GM12878 (cell line): Measurements from ENCODE around the gene SVEP1. TPM values are rescaled to one million over a fixed set of nuclear protein-coding genes. Genes with fewer than 3 reads are reported as not detected.

Source experiments
- ATAC-seq: fragments of 200-7000 bp; cut with Tn5 transposase; 3 replicates; pipeline ENCODE4 v1.9.1; 2020; ENCODE audit warnings: mild to moderate bottlenecking, moderate library complexity
- BruUV-seq: library from RNA; stranded (reverse); fragments of 400-500 nt; replicated peaks from 2 replicates; lab custom pipeline; 2021; lab: Mats Ljungman, UMichigan
- CTCF ChIA-PET: fragments of 300-600 bp; sonication (Branson Sonifier 250); formaldehyde crosslinking; extraction: SDS; loops from one replicate; lab custom pipeline; 2021; ENCODE audit warnings: inconsistent platforms; lab: Yijun Ruan, JAX
- POLR2A ChIA-PET: fragments of 350-600 bp; formaldehyde crosslinking; extraction: SDS; loops from one replicate; lab custom pipeline; 2021; ENCODE audit warnings: inconsistent platforms; lab: Charles Lee
- RAD21 ChIA-PET: fragments of 300-600 bp; sonication (Branson Sonifier 250); formaldehyde crosslinking; loops from one replicate; lab custom pipeline; 2023; ENCODE audit warnings: antibody characterized with exemption; ENCODE audit not compliant: unreplicated experiment; lab: Charles Lee
- SMC1A ChIA-PET: fragments of 300-600 bp; sonication (Branson Sonifier 250); formaldehyde crosslinking; loops from one replicate; lab custom pipeline; 2023; ENCODE audit not compliant: unreplicated experiment, uncharacterized antibody; lab: Charles Lee
- DNase-seq: peaks from one replicate; pipeline ENCODE4 v3.0.0-alpha.2; 2011; ENCODE audit warnings: low read depth, low spot score
- FAIRE-seq: peaks from 3 replicates; lab custom pipeline; 2011; peaks lifted over from hg19 to GRCh38; lab: Jason Lieb, UNC
- H2AFZ ChIP-seq: 2 replicates; pipeline ENCODE4 v1.6.0; 2011; ENCODE audit warnings: low read depth, low read length, control low read depth; ENCODE audit not compliant: control insufficient read depth
- H3K27ac ChIP-seq: 2 replicates; pipeline ENCODE4 v1.5.1; 2011; ENCODE audit warnings: control low read depth; ENCODE audit not compliant: control insufficient read depth, insufficient read depth
- H3K27me3 ChIP-seq, 2 experiments: replicated peaks in 1 of 2; 2 replicates each; pipeline versions ENCODE4 v1.6.0 to v1.6.1; 2011; ENCODE audit warnings: low read length in 1 of 2; ENCODE audit not compliant: control insufficient read depth in 2 of 2, insufficient read depth in 2 of 2
- H3K36me3 ChIP-seq, 2 experiments: 2 replicates each; pipeline ENCODE4 v1.5.1; 2011; ENCODE audit warnings: low read length in 1 of 2; ENCODE audit not compliant: control insufficient read depth in 2 of 2, insufficient read depth in 2 of 2
- H3K4me1 ChIP-seq: 2 replicates; pipeline ENCODE4 v1.6.1; 2011; ENCODE audit warnings: mild to moderate bottlenecking, low read length, moderate library complexity, mixed read lengths; ENCODE audit not compliant: control insufficient read depth, insufficient read depth
- H3K4me2 ChIP-seq: 2 replicates; pipeline ENCODE4 v1.6.0; 2011; ENCODE audit warnings: control low read depth; ENCODE audit not compliant: control insufficient read depth, insufficient read depth
- H3K4me3 ChIP-seq: fragments of 200-600 bp; sonication (generic); 2 replicates; pipeline ENCODE4 v1.5.1; 2016
- H3K79me2 ChIP-seq: 2 replicates; pipeline ENCODE4 v1.6.0; 2011; ENCODE audit warnings: low read length; ENCODE audit not compliant: control insufficient read depth, insufficient read depth
- H3K9ac ChIP-seq: 2 replicates; pipeline ENCODE4 v1.8.0; 2011; ENCODE audit warnings: low read length, control low read depth, mixed read lengths; ENCODE audit not compliant: control insufficient read depth, insufficient read depth
- H3K9me3 ChIP-seq: replicated peaks from 3 replicates; pipeline ENCODE4 v1.5.1; 2011; ENCODE audit warnings: mild to moderate bottlenecking, low read length; ENCODE audit not compliant: control insufficient read depth, insufficient read depth
- H4K20me1 ChIP-seq: 2 replicates; pipeline ENCODE4 v1.6.0; 2011; ENCODE audit not compliant: control insufficient read depth, insufficient read depth
- ATF2 ChIP-seq: IDR thresholded peaks from 2 replicates; pipeline ENCODE4 v1.6.1; 2012; ENCODE audit warnings: low read length, inconsistent platforms
- CHD1 ChIP-seq: IDR thresholded peaks from 2 replicates; pipeline ENCODE4 v1.6.1; 2012; ENCODE audit warnings: low read depth, low read length, improper control_type of control experiment
- JUND ChIP-seq: IDR thresholded peaks from 2 replicates; pipeline ENCODE4 v1.6.1; 2012; ENCODE audit warnings: low read depth, mild to moderate bottlenecking, low read length, improper control_type of control experiment, moderate library complexity
- NFXL1 ChIP-seq: fragments of 450-650 bp; IDR thresholded peaks from 2 replicates; pipeline ENCODE4 v1.6.1; 2017; ENCODE audit warnings: antibody characterized with exemption, mild to moderate bottlenecking, borderline replicate concordance
- NRF1 ChIP-seq: conservative IDR thresholded peaks from 2 replicates; pipeline ENCODE4 v1.6.1; 2011; ENCODE audit warnings: mild to moderate bottlenecking, low read depth, low read length, improper control_type of control experiment
- SMAD5 ChIP-seq: IDR thresholded peaks from 2 replicates; pipeline ENCODE4 v1.6.1; 2016; ENCODE audit warnings: antibody characterized with exemption, low read depth
- SMARCA5 ChIP-seq: fragments of 450-650 bp; IDR thresholded peaks from 2 replicates; pipeline ENCODE4 v1.6.1; 2017; ENCODE audit warnings: mild to moderate bottlenecking
- STAT3 ChIP-seq: IDR thresholded peaks from 2 replicates; pipeline ENCODE4 v1.6.1; 2011; ENCODE audit warnings: low read depth, low read length, improper control_type of control experiment
- TAF1 ChIP-seq: IDR thresholded peaks from 2 replicates; pipeline ENCODE4 v1.6.1; 2011; ENCODE audit warnings: mild to moderate bottlenecking, low read depth, low read length, borderline replicate concordance
- WGBS: methylation state at CpG from one replicate; pipeline ENCODE4 v1.1.6; 2016; ENCODE audit warnings: low lambda C conversion rate; ENCODE audit not compliant: insufficient replicate concordance, insufficient coverage; ENCODE audit errors: missing lambda C conversion rate; 5-methylcytosine and 5-hydroxymethylcytosine counted together
- in situ Hi-C: fragments of 300-500 bp; cut with MboI; formaldehyde crosslinking; loops from 9 replicates; pipeline ENCODE4 v1.14.3; 2018; ENCODE audit warnings: mixed read lengths
- intact Hi-C: fragments of 100-400 bp; cut with micrococcal nuclease; formaldehyde crosslinking; loops from one replicate; pipeline ENCODE4 v1.14.2; 2022; ENCODE audit not compliant: unreplicated experiment
- polyA plus RNA-seq, 11 experiments: library from polyadenylated mRNA; depleted of rRNA in 4 of 11; unstranded in 6 of 11; stranded (reverse) in 5 of 11; fragments of >200 nt; fragmentation: Nextera tagmentation in 4 of 11; fragmentation: Illumina TruSeq in 1 of 11; extraction: Ambion mirVana in 4 of 11; extraction: Trizol in 1 of 11; gene quantifications; 1 replicate in 1 of 11; 2 replicates in 10 of 11; pipeline versions ENCODE4 v1.2.1 to v1.2.3, GENCODE V29; 2011 to 2016; ENCODE audit warnings: inconsistent platforms in 2 of 11, missing spikeins in 2 of 11, low read depth in 1 of 11
- total RNA-seq, 4 experiments: library from RNA; depleted of rRNA in 3 of 4; stranded (reverse); fragments of >200 nt in 3 of 4; fragmentation: Illumina TruSeq in 1 of 4; extraction: Trizol in 1 of 4; gene quantifications; 2 replicates each; pipeline versions ENCODE4 v1.2.1 to v1.2.3, GENCODE V29; 2013 to 2021
- TF ChIP-seq, protein P1 (sequence below): IDR thresholded peaks from 2 replicates; pipeline ENCODE4 v1.6.1; 2012; ENCODE audit warnings: low read depth, low read length, improper control_type of control experiment
- TF ChIP-seq, protein P2 (sequence below): fragments of 450-650 bp; IDR thresholded peaks from 2 replicates; pipeline ENCODE4 v1.6.1; 2016; ENCODE audit warnings: mild to moderate bottlenecking
- TF ChIP-seq, protein P3 (sequence below): IDR thresholded peaks from 2 replicates; pipeline ENCODE4 v1.6.1; 2011; ENCODE audit warnings: borderline replicate concordance, low read depth, mild to moderate bottlenecking, moderate library complexity, low read length; ENCODE audit not compliant: insufficient read depth, poor library complexity, severe bottlenecking
- TF ChIP-seq, protein P4 (sequence below): fragments of 450-650 bp; formaldehyde crosslinking; IDR thresholded peaks from 2 replicates; pipeline ENCODE4 v1.4.0; 2020; ENCODE audit warnings: mild to moderate bottlenecking, moderate library complexity
- TF ChIP-seq, protein P5 (sequence below): IDR thresholded peaks from 2 replicates; pipeline ENCODE4 v1.6.1; 2011; ENCODE audit warnings: low read depth, low read length, improper control_type of control experiment, borderline replicate concordance

The SVEP1 gene
- total and polyA plus RNA-seq, 10 of the 15 experiments (the other 5 are each of a cell fraction or from before 2014, with no cell fraction given): under 0.01 to 0.05 (median 0.01) TPM; not detected in 5

- TF ChIP-seq, protein P1, sequence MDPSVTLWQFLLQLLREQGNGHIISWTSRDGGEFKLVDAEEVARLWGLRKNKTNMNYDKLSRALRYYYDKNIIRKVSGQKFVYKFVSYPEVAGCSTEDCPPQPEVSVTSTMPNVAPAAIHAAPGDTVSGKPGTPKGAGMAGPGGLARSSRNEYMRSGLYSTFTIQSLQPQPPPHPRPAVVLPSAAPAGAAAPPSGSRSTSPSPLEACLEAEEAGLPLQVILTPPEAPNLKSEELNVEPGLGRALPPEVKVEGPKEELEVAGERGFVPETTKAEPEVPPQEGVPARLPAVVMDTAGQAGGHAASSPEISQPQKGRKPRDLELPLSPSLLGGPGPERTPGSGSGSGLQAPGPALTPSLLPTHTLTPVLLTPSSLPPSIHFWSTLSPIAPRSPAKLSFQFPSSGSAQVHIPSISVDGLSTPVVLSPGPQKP: no peak
- TF ChIP-seq NFXL1 (no peak), SMAD5 (no peak)
- TF ChIP-seq, protein P2, sequence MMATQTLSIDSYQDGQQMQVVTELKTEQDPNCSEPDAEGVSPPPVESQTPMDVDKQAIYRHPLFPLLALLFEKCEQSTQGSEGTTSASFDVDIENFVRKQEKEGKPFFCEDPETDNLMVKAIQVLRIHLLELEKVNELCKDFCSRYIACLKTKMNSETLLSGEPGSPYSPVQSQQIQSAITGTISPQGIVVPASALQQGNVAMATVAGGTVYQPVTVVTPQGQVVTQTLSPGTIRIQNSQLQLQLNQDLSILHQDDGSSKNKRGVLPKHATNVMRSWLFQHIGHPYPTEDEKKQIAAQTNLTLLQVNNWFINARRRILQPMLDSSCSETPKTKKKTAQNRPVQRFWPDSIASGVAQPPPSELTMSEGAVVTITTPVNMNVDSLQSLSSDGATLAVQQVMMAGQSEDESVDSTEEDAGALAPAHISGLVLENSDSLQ: no peak
Measured at GRCh38 chr9:110575945-110576344, 3.6 kb downstream of the SVEP1 start (continued).

DNA sequence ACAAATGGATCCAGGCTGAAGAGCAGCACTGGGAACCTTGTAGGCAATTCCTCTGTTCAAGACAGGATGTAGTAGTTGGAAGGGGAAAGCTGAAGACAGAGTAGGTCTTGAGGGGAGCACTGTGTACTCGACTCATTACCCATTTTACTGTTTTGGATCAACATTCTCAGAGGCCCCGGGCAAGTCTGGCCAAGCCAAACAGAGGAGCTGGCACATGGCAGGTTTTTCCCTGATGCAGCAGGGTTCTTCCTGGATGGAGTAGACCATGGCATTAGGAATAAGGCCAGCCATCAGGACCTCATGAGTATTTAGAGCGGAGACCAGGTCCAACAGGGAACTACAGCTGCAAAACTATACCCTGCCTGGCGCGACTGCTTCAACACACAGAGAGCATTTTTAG is 4.4 kb downstream of the SVEP1 start:
- Histone ChIP-seq H3K27me3 (peaks cover 6 to 9% of the 10 kb centered on the region in 2 experiments), H3K9me3 (no peaks in the 10 kb centered on the region; the same call in 2 of the 3 replicates), H3K36me3 (no peaks in the 10 kb centered on the region), H3K79me2 (no peaks in the 10 kb centered on the region), H3K9ac (no peak overlapping the region), H3K4me2 (no peak overlapping the region), H3K4me3 (no peak overlapping the region), H4K20me1 (no peaks in the 10 kb centered on the region), H2AFZ (no peak overlapping the region), H3K4me1 (no peaks in the 10 kb centered on the region), H3K27ac (no peak overlapping the region)
- in situ Hi-C loops (no loop called here), intact Hi-C loops (no loop called here)
- FAIRE-seq (no peak), DNase-seq (no peak), ATAC-seq (no peak)
- ChIA-PET RAD21 (no interaction called here), SMC1A (no interaction called here), CTCF (no interaction called here), POLR2A (no interaction called here)
- no peak for TF ChIP-seq JUND
- no peak for TF ChIP-seq NRF1
- TF ChIP-seq ATF2: no peak
- TF ChIP-seq SMARCA5: no peak
- no peak for TF ChIP-seq TAF1
- TF ChIP-seq, protein P3, sequence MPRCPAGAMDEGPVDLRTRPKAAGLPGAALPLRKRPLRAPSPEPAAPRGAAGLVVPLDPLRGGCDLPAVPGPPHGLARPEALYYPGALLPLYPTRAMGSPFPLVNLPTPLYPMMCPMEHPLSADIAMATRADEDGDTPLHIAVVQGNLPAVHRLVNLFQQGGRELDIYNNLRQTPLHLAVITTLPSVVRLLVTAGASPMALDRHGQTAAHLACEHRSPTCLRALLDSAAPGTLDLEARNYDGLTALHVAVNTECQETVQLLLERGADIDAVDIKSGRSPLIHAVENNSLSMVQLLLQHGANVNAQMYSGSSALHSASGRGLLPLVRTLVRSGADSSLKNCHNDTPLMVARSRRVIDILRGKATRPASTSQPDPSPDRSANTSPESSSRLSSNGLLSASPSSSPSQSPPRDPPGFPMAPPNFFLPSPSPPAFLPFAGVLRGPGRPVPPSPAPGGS: no peak
- TF ChIP-seq, protein P4, sequence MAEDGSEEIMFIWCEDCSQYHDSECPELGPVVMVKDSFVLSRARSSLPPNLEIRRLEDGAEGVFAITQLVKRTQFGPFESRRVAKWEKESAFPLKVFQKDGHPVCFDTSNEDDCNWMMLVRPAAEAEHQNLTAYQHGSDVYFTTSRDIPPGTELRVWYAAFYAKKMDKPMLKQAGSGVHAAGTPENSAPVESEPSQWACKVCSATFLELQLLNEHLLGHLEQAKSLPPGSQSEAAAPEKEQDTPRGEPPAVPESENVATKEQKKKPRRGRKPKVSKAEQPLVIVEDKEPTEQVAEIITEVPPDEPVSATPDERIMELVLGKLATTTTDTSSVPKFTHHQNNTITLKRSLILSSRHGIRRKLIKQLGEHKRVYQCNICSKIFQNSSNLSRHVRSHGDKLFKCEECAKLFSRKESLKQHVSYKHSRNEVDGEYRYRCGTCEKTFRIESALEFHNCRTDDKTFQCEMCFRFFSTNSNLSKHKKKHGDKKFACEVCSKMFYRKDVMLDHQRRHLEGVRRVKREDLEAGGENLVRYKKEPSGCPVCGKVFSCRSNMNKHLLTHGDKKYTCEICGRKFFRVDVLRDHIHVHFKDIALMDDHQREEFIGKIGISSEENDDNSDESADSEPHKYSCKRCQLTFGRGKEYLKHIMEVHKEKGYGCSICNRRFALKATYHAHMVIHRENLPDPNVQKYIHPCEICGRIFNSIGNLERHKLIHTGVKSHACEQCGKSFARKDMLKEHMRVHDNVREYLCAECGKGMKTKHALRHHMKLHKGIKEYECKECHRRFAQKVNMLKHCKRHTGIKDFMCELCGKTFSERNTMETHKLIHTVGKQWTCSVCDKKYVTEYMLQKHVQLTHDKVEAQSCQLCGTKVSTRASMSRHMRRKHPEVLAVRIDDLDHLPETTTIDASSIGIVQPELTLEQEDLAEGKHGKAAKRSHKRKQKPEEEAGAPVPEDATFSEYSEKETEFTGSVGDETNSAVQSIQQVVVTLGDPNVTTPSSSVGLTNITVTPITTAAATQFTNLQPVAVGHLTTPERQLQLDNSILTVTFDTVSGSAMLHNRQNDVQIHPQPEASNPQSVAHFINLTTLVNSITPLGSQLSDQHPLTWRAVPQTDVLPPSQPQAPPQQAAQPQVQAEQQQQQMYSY: no peak
- TF ChIP-seq, protein P5, sequence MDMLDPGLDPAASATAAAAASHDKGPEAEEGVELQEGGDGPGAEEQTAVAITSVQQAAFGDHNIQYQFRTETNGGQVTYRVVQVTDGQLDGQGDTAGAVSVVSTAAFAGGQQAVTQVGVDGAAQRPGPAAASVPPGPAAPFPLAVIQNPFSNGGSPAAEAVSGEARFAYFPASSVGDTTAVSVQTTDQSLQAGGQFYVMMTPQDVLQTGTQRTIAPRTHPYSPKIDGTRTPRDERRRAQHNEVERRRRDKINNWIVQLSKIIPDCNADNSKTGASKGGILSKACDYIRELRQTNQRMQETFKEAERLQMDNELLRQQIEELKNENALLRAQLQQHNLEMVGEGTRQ: no peak
- no peak for TF ChIP-seq STAT3
- TF ChIP-seq CHD1: no peak
- WGBS: 61% methylated on average over 5 of the region's 5 CpGs
- BruUV-seq: no TSS peak
